ENCODE results near the gene MYRF.

DNA sequence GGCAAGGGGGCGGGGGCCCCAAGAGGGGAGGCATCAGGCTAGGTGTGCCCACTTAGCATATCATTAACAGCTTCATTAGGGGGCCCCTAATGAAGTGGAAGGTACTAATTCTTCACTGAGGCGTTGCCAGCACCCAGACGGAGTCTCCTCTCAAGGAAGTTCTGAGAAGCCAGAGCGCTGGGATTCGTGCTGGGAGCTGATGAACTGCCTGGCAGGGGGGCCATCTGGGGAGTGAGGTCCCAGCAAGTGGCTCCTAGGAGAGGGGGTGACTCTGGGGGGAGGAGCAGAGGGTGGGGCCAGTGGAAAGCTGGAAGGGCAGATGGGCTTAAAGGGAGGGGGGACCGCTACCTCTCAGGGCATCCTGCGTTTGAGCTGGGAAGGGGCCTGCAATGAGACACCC lies 42.4 kb upstream of the MYRF start:
- TF ChIP-seq, protein P1, sequence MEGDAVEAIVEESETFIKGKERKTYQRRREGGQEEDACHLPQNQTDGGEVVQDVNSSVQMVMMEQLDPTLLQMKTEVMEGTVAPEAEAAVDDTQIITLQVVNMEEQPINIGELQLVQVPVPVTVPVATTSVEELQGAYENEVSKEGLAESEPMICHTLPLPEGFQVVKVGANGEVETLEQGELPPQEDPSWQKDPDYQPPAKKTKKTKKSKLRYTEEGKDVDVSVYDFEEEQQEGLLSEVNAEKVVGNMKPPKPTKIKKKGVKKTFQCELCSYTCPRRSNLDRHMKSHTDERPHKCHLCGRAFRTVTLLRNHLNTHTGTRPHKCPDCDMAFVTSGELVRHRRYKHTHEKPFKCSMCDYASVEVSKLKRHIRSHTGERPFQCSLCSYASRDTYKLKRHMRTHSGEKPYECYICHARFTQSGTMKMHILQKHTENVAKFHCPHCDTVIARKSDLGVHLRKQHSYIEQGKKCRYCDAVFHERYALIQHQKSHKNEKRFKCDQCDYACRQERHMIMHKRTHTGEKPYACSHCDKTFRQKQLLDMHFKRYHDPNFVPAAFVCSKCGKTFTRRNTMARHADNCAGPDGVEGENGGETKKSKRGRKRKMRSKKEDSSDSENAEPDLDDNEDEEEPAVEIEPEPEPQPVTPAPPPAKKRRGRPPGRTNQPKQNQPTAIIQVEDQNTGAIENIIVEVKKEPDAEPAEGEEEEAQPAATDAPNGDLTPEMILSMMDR (IDR thresholded peaks at IDR 0.05): no peak
- no peak for TF ChIP-seq POLR2A (IDR thresholded peaks at IDR 0.05)
